ENCODE results near the gene CACNA1H. TPM values are rescaled to one million over a fixed set of nuclear protein-coding genes. Genes with fewer than 3 reads are reported as not detected.

CACNA1H gene
- total and polyA plus RNA-seq, 9 of the 15 experiments (the other 6 are each of a cell fraction or from before 2014, with no cell fraction given): 0.10 to 0.18 TPM; not detected in 7

DNA sequence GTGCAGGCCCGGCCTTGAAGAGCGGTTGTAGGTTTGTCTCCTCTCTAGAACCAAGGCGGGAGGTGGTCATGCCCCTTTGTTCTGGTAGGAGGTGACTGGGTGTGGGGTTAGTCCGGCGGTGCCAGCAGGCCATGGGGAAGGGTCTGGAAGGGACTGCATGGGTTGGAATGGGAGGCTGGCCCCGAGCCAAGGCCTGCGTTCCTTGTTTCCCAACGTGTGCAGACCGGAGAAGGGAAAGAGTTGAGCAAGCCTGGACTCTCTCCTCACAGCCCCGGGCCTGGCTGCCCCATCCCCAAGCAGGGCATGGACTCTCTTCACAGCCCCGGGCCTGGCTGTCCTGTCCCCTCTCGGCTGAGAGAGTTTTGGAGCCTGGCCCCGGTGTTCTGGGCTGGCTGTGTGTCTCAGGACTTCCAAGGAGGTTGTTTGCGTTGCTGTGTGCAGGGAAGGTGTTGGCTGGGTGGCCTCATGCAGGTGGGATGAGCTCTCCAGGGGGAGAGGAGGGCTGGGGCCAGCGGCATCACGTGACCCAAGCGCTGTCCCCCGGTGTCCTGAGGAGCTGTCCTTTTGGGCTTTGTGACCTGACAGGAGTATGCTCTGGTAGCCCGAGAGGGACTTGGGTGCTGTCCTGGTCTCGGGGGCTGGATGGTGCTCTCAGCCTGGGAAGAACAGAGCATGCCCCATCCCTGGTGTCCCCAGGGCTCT, 2.6 kb downstream of the CACNA1H start (continued):
- no peak for TF ChIP-seq ESRRB (CRISPR knock-in tag; IDR thresholded peaks at IDR 0.05; ENCODE audit: borderline replicate concordance)
- no peak for TF ChIP-seq L3MBTL2 (IDR thresholded peaks at IDR 0.05)
- no peak for TF ChIP-seq ZNF584 (CRISPR knock-in tag; IDR thresholded peaks at IDR 0.05; ENCODE audit: low read depth)
- no peak for TF ChIP-seq BCOR (IDR thresholded peaks at IDR 0.05)
- TF ChIP-seq ZBTB49 (CRISPR knock-in tag; IDR thresholded peaks at IDR 0.05; ENCODE audit: borderline replicate concordance): no peak
- TF ChIP-seq ZNF274 (IDR thresholded peaks at IDR 0.05; ENCODE audit: borderline replicate concordance, low read depth, low read length): no peak
- TF ChIP-seq, protein P1, sequence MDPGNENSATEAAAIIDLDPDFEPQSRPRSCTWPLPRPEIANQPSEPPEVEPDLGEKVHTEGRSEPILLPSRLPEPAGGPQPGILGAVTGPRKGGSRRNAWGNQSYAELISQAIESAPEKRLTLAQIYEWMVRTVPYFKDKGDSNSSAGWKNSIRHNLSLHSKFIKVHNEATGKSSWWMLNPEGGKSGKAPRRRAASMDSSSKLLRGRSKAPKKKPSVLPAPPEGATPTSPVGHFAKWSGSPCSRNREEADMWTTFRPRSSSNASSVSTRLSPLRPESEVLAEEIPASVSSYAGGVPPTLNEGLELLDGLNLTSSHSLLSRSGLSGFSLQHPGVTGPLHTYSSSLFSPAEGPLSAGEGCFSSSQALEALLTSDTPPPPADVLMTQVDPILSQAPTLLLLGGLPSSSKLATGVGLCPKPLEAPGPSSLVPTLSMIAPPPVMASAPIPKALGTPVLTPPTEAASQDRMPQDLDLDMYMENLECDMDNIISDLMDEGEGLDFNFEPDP (CRISPR knock-in tag; IDR thresholded peaks at IDR 0.05): no peak
- no peak for TF ChIP-seq E2F3 (CRISPR knock-in tag; IDR thresholded peaks at IDR 0.05)
- TF ChIP-seq DPF2 (IDR thresholded peaks at IDR 0.05): no peak
- no peak for TF ChIP-seq TSC22D4 (tag; IDR thresholded peaks at IDR 0.05)

Measured in K562 (cell line).